ENCODE measurements around the gene ARGFX.

DNA sequence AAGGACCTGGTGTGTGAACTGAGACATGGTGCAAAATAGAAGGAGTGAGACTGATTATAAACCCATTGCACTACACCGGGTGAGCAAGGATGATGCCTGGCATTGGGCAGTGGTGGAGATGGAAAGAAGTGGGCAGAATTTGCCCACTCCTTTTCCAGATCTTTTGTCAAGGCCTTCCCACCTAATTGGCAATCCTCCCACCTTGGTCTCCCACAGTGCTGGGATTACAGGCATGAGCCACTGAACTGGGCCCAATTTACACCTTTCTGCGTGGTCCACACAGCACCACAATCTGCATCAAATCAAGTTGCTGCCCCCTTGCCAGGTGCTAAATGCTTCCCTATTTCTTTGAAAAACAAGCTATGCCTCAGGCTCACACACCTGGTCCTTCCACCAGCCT lies 30.8 kb downstream of the ARGFX start:
- TF ChIP-seq, protein P1, sequence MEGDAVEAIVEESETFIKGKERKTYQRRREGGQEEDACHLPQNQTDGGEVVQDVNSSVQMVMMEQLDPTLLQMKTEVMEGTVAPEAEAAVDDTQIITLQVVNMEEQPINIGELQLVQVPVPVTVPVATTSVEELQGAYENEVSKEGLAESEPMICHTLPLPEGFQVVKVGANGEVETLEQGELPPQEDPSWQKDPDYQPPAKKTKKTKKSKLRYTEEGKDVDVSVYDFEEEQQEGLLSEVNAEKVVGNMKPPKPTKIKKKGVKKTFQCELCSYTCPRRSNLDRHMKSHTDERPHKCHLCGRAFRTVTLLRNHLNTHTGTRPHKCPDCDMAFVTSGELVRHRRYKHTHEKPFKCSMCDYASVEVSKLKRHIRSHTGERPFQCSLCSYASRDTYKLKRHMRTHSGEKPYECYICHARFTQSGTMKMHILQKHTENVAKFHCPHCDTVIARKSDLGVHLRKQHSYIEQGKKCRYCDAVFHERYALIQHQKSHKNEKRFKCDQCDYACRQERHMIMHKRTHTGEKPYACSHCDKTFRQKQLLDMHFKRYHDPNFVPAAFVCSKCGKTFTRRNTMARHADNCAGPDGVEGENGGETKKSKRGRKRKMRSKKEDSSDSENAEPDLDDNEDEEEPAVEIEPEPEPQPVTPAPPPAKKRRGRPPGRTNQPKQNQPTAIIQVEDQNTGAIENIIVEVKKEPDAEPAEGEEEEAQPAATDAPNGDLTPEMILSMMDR (optimal IDR thresholded peaks at IDR 0.05 in 1 of 3, IDR thresholded peaks at IDR 0.05 in 1 of 3, conservative IDR thresholded peaks at IDR 0.05 in 1 of 3; ENCODE audit: extremely low read depth in 1 of 3, insufficient read depth in 2 of 3, low read length in 3 of 3): no peak
- TF ChIP-seq EZH2 (IDR thresholded peaks at IDR 0.05; ENCODE audit: low read length): no peak

All from keratinocyte (primary cell).